T-helper 1 cell treated with Interleukin-12 subunit alpha and Interleukin-12 subunit beta and Interleukin-4 antibody, amounts not matched to agents 30 μg/mL and 1 μg/mL, for 36 hours (primary cell): ENCODE data around the gene ALMS1.
"Not testable (repeated sequence)": the region's sequence is repeated elsewhere in the genome, so short reads cannot be mapped to it uniquely, and the experiment has no call there.

Source experiments
- H3K27ac Mint-ChIP-seq: one replicate; pipeline ENCODE4 v1.8.0; 2021; ENCODE audit warnings: mild to moderate bottlenecking, mixed read lengths
- H3K27me3 Mint-ChIP-seq: one replicate; pipeline ENCODE4 v1.8.0; 2021; ENCODE audit warnings: low read depth, mixed read lengths
- H3K36me3 Mint-ChIP-seq: one replicate; pipeline ENCODE4 v1.8.0; 2021; ENCODE audit warnings: low read depth, mixed read lengths
- H3K4me1 Mint-ChIP-seq: one replicate; pipeline ENCODE4 v1.8.0; 2021; ENCODE audit warnings: low read depth, mixed read lengths
- H3K4me3 Mint-ChIP-seq: one replicate; pipeline ENCODE4 v1.8.0; 2021; ENCODE audit warnings: mild to moderate bottlenecking, moderate library complexity, mixed read lengths
- H3K9me3 Mint-ChIP-seq: one replicate; pipeline ENCODE4 v1.8.0; 2021; ENCODE audit warnings: mixed read lengths

The ALMS1 gene

DNA sequence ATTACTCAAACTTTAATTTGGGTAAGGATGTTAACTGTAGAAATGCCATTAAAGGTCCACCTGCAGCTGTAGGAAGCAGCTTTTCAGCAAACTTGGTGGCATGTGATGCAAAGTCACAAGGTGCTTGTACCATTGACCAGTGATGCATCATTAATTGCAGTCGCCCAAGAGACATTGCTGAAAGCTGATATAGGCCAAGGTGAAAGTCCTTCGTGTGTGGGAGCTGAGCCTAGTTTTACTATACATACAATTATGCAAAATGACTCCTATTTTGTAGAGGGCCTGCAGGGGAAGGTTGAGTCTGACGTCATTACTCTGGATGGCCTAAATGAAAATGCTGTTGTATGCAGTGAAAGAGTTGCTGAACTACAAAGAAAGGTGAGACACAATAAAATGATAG is 40.5 kb downstream of the ALMS1 start:
- Mint-ChIP-seq H3K27me3 (no peaks in the 10 kb centered on the region), H3K4me3 (no peak overlapping the region), H3K9me3 (no peaks in the 10 kb centered on the region), H3K4me1 (no peaks in the 10 kb centered on the region), H3K36me3 (peaks cover 4% of the 10 kb centered on the region), H3K27ac (no peak overlapping the region)

DNA sequence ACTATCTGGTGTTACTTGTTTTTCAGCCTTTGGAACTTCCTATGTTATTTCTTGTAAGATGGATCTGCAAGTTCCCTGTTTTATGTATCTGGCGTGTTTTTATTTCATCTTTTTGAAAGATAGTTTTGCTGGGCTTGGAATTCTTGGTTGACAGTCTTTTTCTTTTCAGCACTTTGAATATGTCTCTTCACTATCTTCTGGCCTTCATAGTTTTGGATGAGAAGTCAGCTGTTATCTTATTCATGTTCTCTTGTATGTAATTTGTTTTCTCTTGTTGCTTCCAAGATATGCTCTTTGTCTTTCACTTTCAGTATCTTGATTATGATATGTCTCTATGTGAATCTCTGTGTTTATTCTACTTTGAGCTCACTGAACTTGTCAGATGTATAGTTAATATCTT is 50.4 kb downstream of the ALMS1 start:
- no peaks in the 10 kb centered on the region for H3K27me3 Mint-ChIP-seq
- H3K4me1 Mint-ChIP-seq = no peaks in the 10 kb centered on the region
- no peaks in the 10 kb centered on the region for H3K9me3 Mint-ChIP-seq
- H3K27ac Mint-ChIP-seq = no peak overlapping the region
- peaks cover 5% of the 10 kb centered on the region for H3K36me3 Mint-ChIP-seq
- no peak overlapping the region for H3K4me3 Mint-ChIP-seq

DNA sequence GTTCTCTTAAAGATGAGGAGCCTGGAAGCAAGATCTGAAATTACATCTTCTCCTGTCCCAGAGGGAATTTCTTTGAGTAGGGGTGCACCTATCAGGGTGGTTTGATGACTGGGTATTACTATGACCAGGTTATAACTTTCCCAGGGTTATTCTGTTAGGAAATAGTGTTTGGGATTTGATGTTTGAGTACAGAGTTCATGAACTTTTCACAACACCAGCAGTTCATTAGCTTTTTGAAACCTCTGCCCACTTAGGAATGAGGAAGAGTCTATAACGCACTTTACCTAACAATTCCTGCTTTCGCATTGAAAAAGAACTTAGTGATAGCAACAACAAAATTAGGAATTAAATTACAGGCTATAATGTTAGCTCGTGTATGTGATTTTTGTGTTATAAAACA is 58.6 kb downstream of the ALMS1 start:
- no peak overlapping the region for H3K27ac Mint-ChIP-seq
- H3K4me3 Mint-ChIP-seq = no peak overlapping the region
- peaks cover 4% of the 10 kb centered on the region for H3K4me1 Mint-ChIP-seq
- H3K27me3 Mint-ChIP-seq = no peaks in the 10 kb centered on the region
- H3K36me3 Mint-ChIP-seq = peaks cover 11% of the 10 kb centered on the region
- no peaks in the 10 kb centered on the region for H3K9me3 Mint-ChIP-seq

GRCh38 chr2:73448856-73449255 is 63.2 kb downstream of the ALMS1 start:
- Mint-ChIP-seq H3K4me3 (no peak overlapping the region), H3K36me3 (peaks cover 11% of the 10 kb centered on the region), H3K9me3 (no peaks in the 10 kb centered on the region), H3K27ac (no peak overlapping the region), H3K27me3 (no peaks in the 10 kb centered on the region), H3K4me1 (no peaks in the 10 kb centered on the region)

DNA sequence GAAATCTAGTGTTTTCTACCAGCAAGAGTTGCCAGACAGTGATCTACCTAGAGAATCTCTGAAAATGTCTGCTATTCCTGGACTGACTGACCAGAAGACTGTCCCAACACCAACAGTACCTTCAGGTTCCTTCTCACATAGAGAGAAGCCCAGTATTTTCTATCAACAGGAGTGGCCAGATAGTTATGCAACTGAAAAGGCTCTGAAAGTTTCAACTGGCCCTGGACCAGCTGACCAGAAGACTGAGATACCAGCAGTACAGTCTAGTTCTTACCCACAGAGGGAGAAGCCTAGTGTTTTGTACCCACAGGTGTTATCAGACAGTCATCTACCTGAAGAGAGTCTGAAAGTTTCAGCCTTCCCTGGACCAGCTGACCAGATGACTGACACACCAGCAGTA is 63.8 kb downstream of the ALMS1 start:
- no peaks in the 10 kb centered on the region for H3K27me3 Mint-ChIP-seq
- no peaks in the 10 kb centered on the region for H3K9me3 Mint-ChIP-seq
- H3K4me1 Mint-ChIP-seq = no peaks in the 10 kb centered on the region
- no peak overlapping the region for H3K27ac Mint-ChIP-seq
- H3K4me3 Mint-ChIP-seq = no peak overlapping the region
- peaks cover 11% of the 10 kb centered on the region for H3K36me3 Mint-ChIP-seq

- H3K36me3 Mint-ChIP-seq = peaks cover 14% of the 10 kb centered on the region
- H3K27me3 Mint-ChIP-seq = no peaks in the 10 kb centered on the region
- no peaks in the 10 kb centered on the region for H3K9me3 Mint-ChIP-seq
- H3K4me1 Mint-ChIP-seq = no peaks in the 10 kb centered on the region
- no peak overlapping the region for H3K4me3 Mint-ChIP-seq
- no peak overlapping the region for H3K27ac Mint-ChIP-seq
These were observed 65.8 kb downstream of the ALMS1 start for GRCh38 chr2:73451263-73451972.

DNA sequence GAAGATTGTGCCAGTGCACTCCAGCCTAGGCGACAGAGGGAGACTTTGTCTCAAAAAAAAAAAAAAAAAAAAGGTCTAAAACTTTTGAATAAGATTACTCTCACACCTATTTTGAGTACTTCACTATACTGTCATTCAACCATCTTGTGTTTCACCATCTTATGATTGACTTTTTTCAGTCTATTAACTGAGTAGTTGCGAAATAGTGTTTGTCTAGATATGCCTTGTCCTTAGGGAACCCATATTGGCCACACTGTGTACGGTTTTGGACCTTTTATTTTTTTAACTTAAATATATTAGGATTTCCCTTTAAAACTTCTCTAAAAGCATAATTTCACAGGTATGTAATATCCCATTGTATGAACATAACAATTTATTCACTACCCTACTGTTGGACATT is 72.3 kb downstream of the ALMS1 start:
- Mint-ChIP-seq H3K4me3 (no peak overlapping the region), H3K27ac (no peak overlapping the region), H3K9me3 (peaks cover 16% of the 10 kb centered on the region), H3K36me3 (peaks cover 19% of the 10 kb centered on the region), H3K27me3 (no peaks in the 10 kb centered on the region), H3K4me1 (no peaks in the 10 kb centered on the region)

- not testable (repeated sequence) for H3K4me1 Mint-ChIP-seq, H3K4me3 Mint-ChIP-seq, H3K27ac Mint-ChIP-seq, H3K27me3 Mint-ChIP-seq
- H3K9me3 Mint-ChIP-seq = peaks cover 19% of the 10 kb centered on the region
- H3K36me3 Mint-ChIP-seq = peaks cover 16% of the 10 kb centered on the region
These were observed 76.8 kb downstream of the ALMS1 start for GRCh38 chr2:73462388-73462787.

DNA sequence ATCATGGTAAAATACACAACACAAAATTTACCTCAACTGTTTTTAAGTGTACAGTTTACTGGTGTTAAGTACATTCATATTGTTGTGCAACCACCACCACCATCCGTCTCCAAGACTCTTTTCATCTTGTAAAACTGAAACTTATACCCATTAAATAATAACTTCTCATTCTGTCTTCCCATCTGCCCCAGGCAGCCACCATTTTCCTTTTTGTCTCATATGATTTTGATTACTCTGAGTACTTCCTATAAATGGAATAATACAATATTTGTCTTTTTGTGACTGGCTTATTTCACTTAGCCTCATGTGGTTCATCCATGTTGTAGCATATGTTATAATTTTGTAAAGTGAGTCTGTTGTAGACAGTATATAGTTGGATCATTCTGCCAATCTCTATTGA is 82.7 kb downstream of the ALMS1 start:
- no peak overlapping the region for H3K4me3 Mint-ChIP-seq
- H3K36me3 Mint-ChIP-seq = no peaks in the 10 kb centered on the region
- H3K27ac Mint-ChIP-seq = no peak overlapping the region
- H3K27me3 Mint-ChIP-seq = no peaks in the 10 kb centered on the region
- no peaks in the 10 kb centered on the region for H3K9me3 Mint-ChIP-seq
- H3K4me1 Mint-ChIP-seq = no peaks in the 10 kb centered on the region

DNA sequence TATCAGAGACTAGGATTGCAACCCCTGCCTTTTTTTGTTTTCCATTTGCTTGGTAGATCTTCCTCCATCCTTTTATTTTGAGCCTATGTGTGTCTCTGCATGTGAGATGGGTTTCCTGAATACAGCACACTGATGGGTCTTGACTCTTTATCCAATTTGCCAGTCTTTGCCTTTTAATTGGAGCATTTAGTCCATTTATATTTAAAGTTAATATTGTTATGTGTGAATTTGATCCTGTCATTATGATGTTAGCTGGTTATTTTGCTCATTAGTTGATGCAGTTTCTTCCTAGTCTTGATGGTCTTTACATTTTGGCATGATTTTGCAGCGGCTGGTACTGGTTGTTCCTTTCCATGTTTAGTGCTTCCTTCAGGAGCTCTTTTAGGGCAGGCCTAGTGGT is 98.2 kb downstream of the ALMS1 start:
- not testable (repeated sequence) for H3K9me3 Mint-ChIP-seq, H3K4me3 Mint-ChIP-seq, H3K4me1 Mint-ChIP-seq, H3K36me3 Mint-ChIP-seq, H3K27ac Mint-ChIP-seq, H3K27me3 Mint-ChIP-seq

- H3K36me3 Mint-ChIP-seq = peaks cover 11% of the 10 kb centered on the region
- peaks cover 3% of the 10 kb centered on the region for H3K9me3 Mint-ChIP-seq
- no peak overlapping the region for H3K27ac Mint-ChIP-seq
- no peaks in the 10 kb centered on the region for H3K27me3 Mint-ChIP-seq
- peaks cover 2% of the 10 kb centered on the region for H3K4me1 Mint-ChIP-seq
- H3K4me3 Mint-ChIP-seq = no peak overlapping the region
These were observed 101.5 kb downstream of the ALMS1 start for GRCh38 chr2:73487112-73487657.

DNA sequence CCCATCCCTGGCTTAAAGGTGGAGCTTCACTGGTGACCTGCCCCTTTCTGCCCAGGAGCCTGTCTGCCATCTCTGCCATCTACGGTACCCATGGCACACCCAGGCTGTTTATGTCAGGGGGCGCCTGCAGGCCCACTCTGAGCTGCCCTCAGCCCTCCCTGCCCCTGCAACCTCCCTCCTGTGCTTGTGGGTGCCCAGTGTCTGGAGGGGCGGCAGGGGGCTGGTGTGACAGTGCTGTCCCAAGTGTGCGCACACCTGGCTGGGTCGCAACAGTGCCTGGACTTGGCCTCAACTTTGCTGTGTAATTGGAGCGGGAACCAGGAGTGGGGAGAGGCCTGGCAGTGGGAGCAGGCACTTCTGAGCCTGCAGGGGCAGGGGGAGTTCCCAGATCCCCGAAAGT is 102.4 kb downstream of the ALMS1 start:
- Mint-ChIP-seq H3K4me1 (peaks cover 2% of the 10 kb centered on the region), H3K27ac (no peak overlapping the region), H3K36me3 (peaks cover 11% of the 10 kb centered on the region), H3K4me3 (no peak overlapping the region), H3K9me3 (peaks cover 3% of the 10 kb centered on the region), H3K27me3 (no peaks in the 10 kb centered on the region)

GRCh38 chr2:73489053-73489452 is 103.4 kb downstream of the ALMS1 start:
- Mint-ChIP-seq H3K9me3 (peaks cover 3% of the 10 kb centered on the region), H3K27ac (no peak overlapping the region), H3K27me3 (no peaks in the 10 kb centered on the region), H3K4me3 (no peak overlapping the region), H3K36me3 (peaks cover 11% of the 10 kb centered on the region), H3K4me1 (peaks cover 2% of the 10 kb centered on the region)

- peaks cover 3% of the 10 kb centered on the region for H3K9me3 Mint-ChIP-seq
- H3K4me1 Mint-ChIP-seq = no peaks in the 10 kb centered on the region
- H3K4me3 Mint-ChIP-seq = no peak overlapping the region
- peaks cover 10% of the 10 kb centered on the region for H3K36me3 Mint-ChIP-seq
- H3K27me3 Mint-ChIP-seq = no peaks in the 10 kb centered on the region
- no peak overlapping the region for H3K27ac Mint-ChIP-seq
These were observed 108.4 kb downstream of the ALMS1 start for GRCh38 chr2:73494031-73494430.

GRCh38 chr2:73503992-73504570 is 118.4 kb downstream of the ALMS1 start:
- no peak overlapping the region for H3K27ac Mint-ChIP-seq
- H3K9me3 Mint-ChIP-seq = peaks cover 33% of the 10 kb centered on the region
- peaks cover 9% of the 10 kb centered on the region for H3K36me3 Mint-ChIP-seq
- H3K4me3 Mint-ChIP-seq = no peak overlapping the region
- H3K27me3 Mint-ChIP-seq = no peaks in the 10 kb centered on the region
- no peaks in the 10 kb centered on the region for H3K4me1 Mint-ChIP-seq
